HepG2 (cell line): ENCODE measurements around the gene SRC. TPM values are rescaled to one million over a fixed set of nuclear protein-coding genes. Genes with fewer than 3 reads are reported as not detected.

Experiments
- FOXA1 ChIP-seq, 2 experiments: fragments of 450-650 bp in 1 of 2; sonication (generic) in 1 of 2; formaldehyde crosslinking in 1 of 2; IDR thresholded peaks; 2 replicates each; pipeline versions ENCODE4 v1.4.0 to v1.6.1; 2016 to 2020; ENCODE audit warnings: missing genetic modification reagents in 1 of 2
- KDM2A ChIP-seq: sonication (generic); formaldehyde crosslinking; IDR thresholded peaks from 2 replicates; pipeline ENCODE4 v1.4.0; 2020; ENCODE audit warnings: low read depth, missing genetic modification reagents, borderline replicate concordance
- NFIC ChIP-seq: IDR thresholded peaks from 2 replicates; pipeline ENCODE4 v1.6.1; 2012; ENCODE audit warnings: mild to moderate bottlenecking, low read length, inconsistent platforms
- PAWR ChIP-seq: sonication (generic); formaldehyde crosslinking; IDR thresholded peaks from 2 replicates; pipeline ENCODE4 v1.4.0; 2020; ENCODE audit warnings: missing genetic modification reagents, mild to moderate bottlenecking, borderline replicate concordance
- SYNCRIP ChIP-seq: fragments of 200-400 bp; formaldehyde crosslinking; IDR thresholded peaks from 2 replicates; pipeline ENCODE4 v1.6.1; 2018; ENCODE audit warnings: mild to moderate bottlenecking, low read depth, low read length; ENCODE audit not compliant: insufficient read depth
- ZBTB42 ChIP-seq: sonication (generic); formaldehyde crosslinking; IDR thresholded peaks from 2 replicates; pipeline ENCODE4 v1.5.0; 2020; ENCODE audit warnings: mild to moderate bottlenecking, missing genetic modification reagents
- ZNF101 ChIP-seq: sonication (generic); formaldehyde crosslinking; IDR thresholded peaks from 2 replicates; pipeline ENCODE4 v1.4.0; 2020; ENCODE audit warnings: mild to moderate bottlenecking, low read depth, missing genetic modification reagents, borderline replicate concordance
- ZNF225 ChIP-seq: sonication (generic); formaldehyde crosslinking; IDR thresholded peaks from 2 replicates; pipeline ENCODE4 v1.4.0; 2020; ENCODE audit warnings: mild to moderate bottlenecking, missing genetic modification reagents
- ZNF33B ChIP-seq: sonication (generic); formaldehyde crosslinking; IDR thresholded peaks from 2 replicates; pipeline ENCODE4 v1.5.1; 2020; ENCODE audit warnings: mild to moderate bottlenecking, missing genetic modification reagents
- ZNF644 ChIP-seq: IDR thresholded peaks from 2 replicates; pipeline ENCODE4 v1.6.1; 2016; ENCODE audit warnings: low read depth
- ZNF747 ChIP-seq: sonication (generic); formaldehyde crosslinking; IDR thresholded peaks from 2 replicates; pipeline ENCODE4 v1.8.1; 2023; ENCODE audit warnings: missing genetic modification reagents, mild to moderate bottlenecking, borderline replicate concordance
- ZNF780A ChIP-seq: sonication (generic); formaldehyde crosslinking; IDR thresholded peaks from 2 replicates; pipeline ENCODE4 v1.8.0; 2022; ENCODE audit warnings: mild to moderate bottlenecking, missing genetic modification reagents, moderate library complexity
- polyA plus RNA-seq, 8 experiments: library from polyadenylated mRNA; depleted of rRNA in 3 of 8; stranded (reverse) in 7 of 8; unstranded in 1 of 8; fragments of >200 nt; fragmentation: Illumina TruSeq in 4 of 8; extraction: Trizol in 4 of 8; gene quantifications; 2 replicates each; pipeline versions ENCODE4 v1.2.1 to v1.2.3, GENCODE V29; 2011 to 2016; ENCODE audit warnings: low read depth in 4 of 8, missing spikeins in 1 of 8, mixed read lengths in 1 of 8; ENCODE audit not compliant: insufficient read depth in 1 of 8
- total RNA-seq, 5 experiments: library from RNA; depleted of rRNA; stranded (reverse); fragments of >200 nt; fragmentation: Illumina TruSeq; extraction: Trizol; gene quantifications; 2 replicates each; pipeline ENCODE4 v1.2.3, GENCODE V29; 2016; ENCODE audit warnings: low read depth in 1 of 5
- TF ChIP-seq, protein P1 (sequence below): IDR thresholded peaks from 2 replicates; pipeline ENCODE4 v1.6.1; 2018; ENCODE audit warnings: missing genetic modification reagents, mild to moderate bottlenecking, missing compliant biosample characterization
- TF ChIP-seq, protein P2 (sequence below): sonication (generic); formaldehyde crosslinking; conservative IDR thresholded peaks from 2 replicates; pipeline ENCODE4 v1.4.0; 2020; ENCODE audit warnings: missing genetic modification reagents
- TF ChIP-seq, protein P3 (sequence below): sonication (generic); formaldehyde crosslinking; IDR thresholded peaks from 2 replicates; pipeline ENCODE4 v1.9.0; 2021; ENCODE audit warnings: missing genetic modification reagents, mild to moderate bottlenecking, borderline replicate concordance
- TF ChIP-seq, protein P4 (sequence below): sonication (generic); formaldehyde crosslinking; IDR thresholded peaks from 2 replicates; pipeline ENCODE4 v1.4.0; 2020; ENCODE audit warnings: missing genetic modification reagents, borderline replicate concordance
- TF ChIP-seq, protein P5 (sequence below): sonication (generic); formaldehyde crosslinking; IDR thresholded peaks from 2 replicates; pipeline ENCODE4 v1.4.0; 2020; ENCODE audit warnings: mild to moderate bottlenecking, missing genetic modification reagents, borderline replicate concordance

The SRC gene
- total and polyA plus RNA-seq, 2 of the 13 experiments (the other 11 are each of a cell fraction or from before 2014, with no cell fraction given): 54.7 to 192 TPM

DNA sequence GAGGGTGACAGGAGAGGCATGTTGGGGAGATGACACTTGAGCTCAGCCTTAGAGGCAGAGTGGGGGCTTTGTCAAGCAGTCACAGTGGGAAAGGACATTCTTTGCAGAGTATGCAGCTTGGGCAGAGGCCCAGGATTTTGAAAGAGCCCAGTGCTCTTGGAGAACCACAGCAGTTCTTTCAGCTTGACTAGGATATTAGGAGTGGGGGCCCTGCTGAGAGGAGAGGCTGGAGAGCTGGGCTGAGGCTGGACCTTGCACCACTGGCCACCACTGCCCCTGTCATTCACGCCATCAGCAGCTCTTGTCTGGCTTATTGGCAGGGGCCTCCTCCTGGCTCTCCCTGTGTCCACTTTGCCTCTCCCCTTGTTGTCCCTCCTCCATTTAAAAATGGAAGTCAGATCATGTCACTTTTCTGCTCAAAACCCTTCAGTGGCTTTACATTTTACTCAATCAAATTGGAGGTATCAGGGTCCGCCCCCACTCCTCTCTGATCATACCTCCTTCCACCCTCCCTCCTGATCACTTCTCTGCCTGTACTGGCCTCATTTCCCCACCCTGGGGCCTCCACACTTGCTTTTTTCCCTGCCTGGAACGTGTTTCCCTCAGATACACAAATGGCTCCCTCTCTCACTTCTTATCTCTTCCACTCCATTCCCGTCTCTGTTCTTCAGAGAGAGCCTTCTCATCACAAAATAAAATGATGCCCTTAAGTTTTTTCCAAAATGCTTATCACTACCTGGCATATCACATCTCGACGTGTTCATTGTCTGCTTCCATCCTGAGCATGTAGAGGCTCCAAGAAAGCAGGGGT lies 46.0 kb upstream of the SRC start (continued):
- TF ChIP-seq, protein P1, sequence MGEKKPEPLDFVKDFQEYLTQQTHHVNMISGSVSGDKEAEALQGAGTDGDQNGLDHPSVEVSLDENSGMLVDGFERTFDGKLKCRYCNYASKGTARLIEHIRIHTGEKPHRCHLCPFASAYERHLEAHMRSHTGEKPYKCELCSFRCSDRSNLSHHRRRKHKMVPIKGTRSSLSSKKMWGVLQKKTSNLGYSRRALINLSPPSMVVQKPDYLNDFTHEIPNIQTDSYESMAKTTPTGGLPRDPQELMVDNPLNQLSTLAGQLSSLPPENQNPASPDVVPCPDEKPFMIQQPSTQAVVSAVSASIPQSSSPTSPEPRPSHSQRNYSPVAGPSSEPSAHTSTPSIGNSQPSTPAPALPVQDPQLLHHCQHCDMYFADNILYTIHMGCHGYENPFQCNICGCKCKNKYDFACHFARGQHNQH (CRISPR knock-in tag): peak; percentile 26; the same call in 1 of the 2 replicates
- no peak for TF ChIP-seq FOXA1 (IDR thresholded peaks at IDR 0.05)
- no peak for TF ChIP-seq FOXA1 (CRISPR knock-in tag; IDR thresholded peaks at IDR 0.05)
- TF ChIP-seq, protein P2, sequence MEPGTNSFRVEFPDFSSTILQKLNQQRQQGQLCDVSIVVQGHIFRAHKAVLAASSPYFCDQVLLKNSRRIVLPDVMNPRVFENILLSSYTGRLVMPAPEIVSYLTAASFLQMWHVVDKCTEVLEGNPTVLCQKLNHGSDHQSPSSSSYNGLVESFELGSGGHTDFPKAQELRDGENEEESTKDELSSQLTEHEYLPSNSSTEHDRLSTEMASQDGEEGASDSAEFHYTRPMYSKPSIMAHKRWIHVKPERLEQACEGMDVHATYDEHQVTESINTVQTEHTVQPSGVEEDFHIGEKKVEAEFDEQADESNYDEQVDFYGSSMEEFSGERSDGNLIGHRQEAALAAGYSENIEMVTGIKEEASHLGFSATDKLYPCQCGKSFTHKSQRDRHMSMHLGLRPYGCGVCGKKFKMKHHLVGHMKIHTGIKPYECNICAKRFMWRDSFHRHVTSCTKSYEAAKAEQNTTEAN (CRISPR knock-in tag): no peak
- TF ChIP-seq PAWR: no peak
- no peak for TF ChIP-seq ZNF33B (CRISPR knock-in tag)
- peak; percentile 72 for TF ChIP-seq ZNF644 (CRISPR knock-in tag)
- TF ChIP-seq ZNF747 (CRISPR knock-in tag): no peak
- TF ChIP-seq ZNF780A: no peak
- no peak for TF ChIP-seq SYNCRIP
- TF ChIP-seq, protein P3, sequence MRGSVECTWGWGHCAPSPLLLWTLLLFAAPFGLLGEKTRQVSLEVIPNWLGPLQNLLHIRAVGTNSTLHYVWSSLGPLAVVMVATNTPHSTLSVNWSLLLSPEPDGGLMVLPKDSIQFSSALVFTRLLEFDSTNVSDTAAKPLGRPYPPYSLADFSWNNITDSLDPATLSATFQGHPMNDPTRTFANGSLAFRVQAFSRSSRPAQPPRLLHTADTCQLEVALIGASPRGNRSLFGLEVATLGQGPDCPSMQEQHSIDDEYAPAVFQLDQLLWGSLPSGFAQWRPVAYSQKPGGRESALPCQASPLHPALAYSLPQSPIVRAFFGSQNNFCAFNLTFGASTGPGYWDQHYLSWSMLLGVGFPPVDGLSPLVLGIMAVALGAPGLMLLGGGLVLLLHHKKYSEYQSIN (CRISPR knock-in tag): no peak
- no peak for TF ChIP-seq ZBTB42
- TF ChIP-seq, protein P4, sequence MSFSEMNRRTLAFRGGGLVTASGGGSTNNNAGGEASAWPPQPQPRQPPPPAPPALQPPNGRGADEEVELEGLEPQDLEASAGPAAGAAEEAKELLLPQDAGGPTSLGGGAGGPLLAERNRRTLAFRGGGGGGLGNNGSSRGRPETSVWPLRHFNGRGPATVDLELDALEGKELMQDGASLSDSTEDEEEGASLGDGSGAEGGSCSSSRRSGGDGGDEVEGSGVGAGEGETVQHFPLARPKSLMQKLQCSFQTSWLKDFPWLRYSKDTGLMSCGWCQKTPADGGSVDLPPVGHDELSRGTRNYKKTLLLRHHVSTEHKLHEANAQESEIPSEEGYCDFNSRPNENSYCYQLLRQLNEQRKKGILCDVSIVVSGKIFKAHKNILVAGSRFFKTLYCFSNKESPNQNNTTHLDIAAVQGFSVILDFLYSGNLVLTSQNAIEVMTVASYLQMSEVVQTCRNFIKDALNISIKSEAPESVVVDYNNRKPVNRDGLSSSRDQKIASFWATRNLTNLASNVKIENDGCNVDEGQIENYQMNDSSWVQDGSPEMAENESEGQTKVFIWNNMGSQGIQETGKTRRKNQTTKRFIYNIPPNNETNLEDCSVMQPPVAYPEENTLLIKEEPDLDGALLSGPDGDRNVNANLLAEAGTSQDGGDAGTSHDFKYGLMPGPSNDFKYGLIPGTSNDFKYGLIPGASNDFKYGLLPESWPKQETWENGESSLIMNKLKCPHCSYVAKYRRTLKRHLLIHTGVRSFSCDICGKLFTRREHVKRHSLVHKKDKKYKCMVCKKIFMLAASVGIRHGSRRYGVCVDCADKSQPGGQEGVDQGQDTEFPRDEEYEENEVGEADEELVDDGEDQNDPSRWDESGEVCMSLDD (CRISPR knock-in tag): no peak
- TF ChIP-seq, protein P5, sequence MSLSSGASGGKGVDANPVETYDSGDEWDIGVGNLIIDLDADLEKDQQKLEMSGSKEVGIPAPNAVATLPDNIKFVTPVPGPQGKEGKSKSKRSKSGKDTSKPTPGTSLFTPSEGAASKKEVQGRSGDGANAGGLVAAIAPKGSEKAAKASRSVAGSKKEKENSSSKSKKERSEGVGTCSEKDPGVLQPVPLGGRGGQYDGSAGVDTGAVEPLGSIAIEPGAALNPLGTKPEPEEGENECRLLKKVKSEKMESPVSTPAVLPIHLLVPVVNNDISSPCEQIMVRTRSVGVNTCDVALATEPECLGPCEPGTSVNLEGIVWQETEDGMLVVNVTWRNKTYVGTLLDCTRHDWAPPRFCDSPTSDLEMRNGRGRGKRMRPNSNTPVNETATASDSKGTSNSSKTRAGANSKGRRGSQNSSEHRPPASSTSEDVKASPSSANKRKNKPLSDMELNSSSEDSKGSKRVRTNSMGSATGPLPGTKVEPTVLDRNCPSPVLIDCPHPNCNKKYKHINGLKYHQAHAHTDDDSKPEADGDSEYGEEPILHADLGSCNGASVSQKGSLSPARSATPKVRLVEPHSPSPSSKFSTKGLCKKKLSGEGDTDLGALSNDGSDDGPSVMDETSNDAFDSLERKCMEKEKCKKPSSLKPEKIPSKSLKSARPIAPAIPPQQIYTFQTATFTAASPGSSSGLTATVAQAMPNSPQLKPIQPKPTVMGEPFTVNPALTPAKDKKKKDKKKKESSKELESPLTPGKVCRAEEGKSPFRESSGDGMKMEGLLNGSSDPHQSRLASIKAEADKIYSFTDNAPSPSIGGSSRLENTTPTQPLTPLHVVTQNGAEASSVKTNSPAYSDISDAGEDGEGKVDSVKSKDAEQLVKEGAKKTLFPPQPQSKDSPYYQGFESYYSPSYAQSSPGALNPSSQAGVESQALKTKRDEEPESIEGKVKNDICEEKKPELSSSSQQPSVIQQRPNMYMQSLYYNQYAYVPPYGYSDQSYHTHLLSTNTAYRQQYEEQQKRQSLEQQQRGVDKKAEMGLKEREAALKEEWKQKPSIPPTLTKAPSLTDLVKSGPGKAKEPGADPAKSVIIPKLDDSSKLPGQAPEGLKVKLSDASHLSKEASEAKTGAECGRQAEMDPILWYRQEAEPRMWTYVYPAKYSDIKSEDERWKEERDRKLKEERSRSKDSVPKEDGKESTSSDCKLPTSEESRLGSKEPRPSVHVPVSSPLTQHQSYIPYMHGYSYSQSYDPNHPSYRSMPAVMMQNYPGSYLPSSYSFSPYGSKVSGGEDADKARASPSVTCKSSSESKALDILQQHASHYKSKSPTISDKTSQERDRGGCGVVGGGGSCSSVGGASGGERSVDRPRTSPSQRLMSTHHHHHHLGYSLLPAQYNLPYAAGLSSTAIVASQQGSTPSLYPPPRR (CRISPR knock-in tag): no peak
- no peak for TF ChIP-seq KDM2A (CRISPR knock-in tag)
- TF ChIP-seq ZNF225 (CRISPR knock-in tag): no peak
- TF ChIP-seq ZNF101 (CRISPR knock-in tag): no peak
- TF ChIP-seq NFIC: no peak
